ENCODE measurements around the gene YPEL5. TPM values are rescaled to one million over a fixed set of nuclear protein-coding genes. Genes with fewer than 3 reads are reported as not detected.

The YPEL5 gene
- total RNA-seq, 1 experiment from 2014 or later = 27.1 TPM

DNA sequence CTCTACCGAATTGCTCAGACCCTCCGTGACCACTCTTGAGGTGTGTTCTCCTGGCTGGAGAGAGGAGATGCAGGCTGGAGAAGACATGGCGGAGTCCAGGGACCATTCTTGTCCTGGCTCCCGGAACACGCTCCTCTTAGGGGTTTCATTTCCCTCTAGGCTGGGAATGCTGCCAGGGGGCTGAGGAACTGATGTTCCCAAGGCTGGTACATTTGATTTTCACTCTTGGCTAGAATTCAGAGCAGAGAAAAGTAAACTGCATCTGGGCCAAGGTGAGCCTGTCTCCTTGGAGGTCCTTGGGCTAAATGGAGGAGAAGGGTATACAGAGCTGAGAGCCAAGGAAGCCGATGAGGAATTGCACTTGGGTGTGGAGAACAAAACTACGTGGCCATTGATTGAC is 56.3 kb downstream of the YPEL5 start:
- H3K4me3 ChIP-seq (replicated peaks in 1 of 2; ENCODE audit: low read depth in 1 of 2, low read length in 2 of 2) = no peak overlapping the region
- CTCF ChIA-PET = interaction anchor here (2.3 kb wide), 1 partner anchor 508 kb away, joined by 8 read pairs; no protein-coding TSS in a partner anchor

More for the DNA sequence above, 56.3 kb downstream of the YPEL5 start:
- no peak overlapping the region for H2AFZ ChIP-seq (ENCODE audit: low read depth, low read length, poor library complexity, severe bottlenecking)
- ChIA-PET RAD21 (ENCODE audit: low non-redundant PET in 1 of 2, low total read pairs in 2 of 2, uncharacterized antibody in 2 of 2, unreplicated experiment in 2 of 2) (no interaction called here), POLR2A (no interaction called here)
- no peak overlapping the region for H3K27ac ChIP-seq (ENCODE audit: low read depth, low read length)
- no peak overlapping the region for H3K4me2 ChIP-seq (ENCODE audit: low read length)
- ATAC-seq = no peak
- intact Hi-C loops (cut with micrococcal nuclease) = no loop called here
- H3K9me3 ChIP-seq (ENCODE audit: control insufficient read depth in 1 of 2, insufficient read depth in 1 of 2, low read depth in 1 of 2, low read length in 2 of 2) = no peaks in the 10 kb centered on the region
- DNase-seq (ENCODE audit: low read depth, low spot score) = no peak
- peaks cover 3% of the 10 kb centered on the region; the same call in 1 of the 2 replicates for H3K27me3 ChIP-seq (ENCODE audit: insufficient read depth, low read length)
- no peaks in the 10 kb centered on the region for H3K4me1 ChIP-seq (ENCODE audit: control insufficient read depth in 1 of 2, insufficient read depth in 2 of 2, low read length in 2 of 2)
- TF ChIP-seq CBX3 (IDR thresholded peaks at IDR 0.05; ENCODE audit: low read depth) (no peak), JUND (IDR thresholded peaks at IDR 0.05) (no peak), ZNF274 (IDR thresholded peaks at IDR 0.05; ENCODE audit: low read depth, low read length) (no peak), TCF7L2 (IDR thresholded peaks at IDR 0.05; ENCODE audit: borderline replicate concordance, extremely low read depth, insufficient read depth, insufficient read length) (no peak), EZH2phosphoT487 (IDR thresholded peaks at IDR 0.05; ENCODE audit: borderline replicate concordance) (no peak), SP1 (IDR thresholded peaks at IDR 0.05; ENCODE audit: low read depth) (no peak)
- TF ChIP-seq, protein P1, sequence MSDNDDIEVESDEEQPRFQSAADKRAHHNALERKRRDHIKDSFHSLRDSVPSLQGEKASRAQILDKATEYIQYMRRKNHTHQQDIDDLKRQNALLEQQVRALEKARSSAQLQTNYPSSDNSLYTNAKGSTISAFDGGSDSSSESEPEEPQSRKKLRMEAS (IDR thresholded peaks at IDR 0.05) = no peak
- TF ChIP-seq, protein P2, sequence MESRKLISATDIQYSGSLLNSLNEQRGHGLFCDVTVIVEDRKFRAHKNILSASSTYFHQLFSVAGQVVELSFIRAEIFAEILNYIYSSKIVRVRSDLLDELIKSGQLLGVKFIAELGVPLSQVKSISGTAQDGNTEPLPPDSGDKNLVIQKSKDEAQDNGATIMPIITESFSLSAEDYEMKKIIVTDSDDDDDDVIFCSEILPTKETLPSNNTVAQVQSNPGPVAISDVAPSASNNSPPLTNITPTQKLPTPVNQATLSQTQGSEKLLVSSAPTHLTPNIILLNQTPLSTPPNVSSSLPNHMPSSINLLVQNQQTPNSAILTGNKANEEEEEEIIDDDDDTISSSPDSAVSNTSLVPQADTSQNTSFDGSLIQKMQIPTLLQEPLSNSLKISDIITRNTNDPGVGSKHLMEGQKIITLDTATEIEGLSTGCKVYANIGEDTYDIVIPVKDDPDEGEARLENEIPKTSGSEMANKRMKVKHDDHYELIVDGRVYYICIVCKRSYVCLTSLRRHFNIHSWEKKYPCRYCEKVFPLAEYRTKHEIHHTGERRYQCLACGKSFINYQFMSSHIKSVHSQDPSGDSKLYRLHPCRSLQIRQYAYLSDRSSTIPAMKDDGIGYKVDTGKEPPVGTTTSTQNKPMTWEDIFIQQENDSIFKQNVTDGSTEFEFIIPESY (IDR thresholded peaks at IDR 0.05; ENCODE audit: extremely low read depth, insufficient replicate concordance, low read length) = no peak
- TF ChIP-seq, protein P3, sequence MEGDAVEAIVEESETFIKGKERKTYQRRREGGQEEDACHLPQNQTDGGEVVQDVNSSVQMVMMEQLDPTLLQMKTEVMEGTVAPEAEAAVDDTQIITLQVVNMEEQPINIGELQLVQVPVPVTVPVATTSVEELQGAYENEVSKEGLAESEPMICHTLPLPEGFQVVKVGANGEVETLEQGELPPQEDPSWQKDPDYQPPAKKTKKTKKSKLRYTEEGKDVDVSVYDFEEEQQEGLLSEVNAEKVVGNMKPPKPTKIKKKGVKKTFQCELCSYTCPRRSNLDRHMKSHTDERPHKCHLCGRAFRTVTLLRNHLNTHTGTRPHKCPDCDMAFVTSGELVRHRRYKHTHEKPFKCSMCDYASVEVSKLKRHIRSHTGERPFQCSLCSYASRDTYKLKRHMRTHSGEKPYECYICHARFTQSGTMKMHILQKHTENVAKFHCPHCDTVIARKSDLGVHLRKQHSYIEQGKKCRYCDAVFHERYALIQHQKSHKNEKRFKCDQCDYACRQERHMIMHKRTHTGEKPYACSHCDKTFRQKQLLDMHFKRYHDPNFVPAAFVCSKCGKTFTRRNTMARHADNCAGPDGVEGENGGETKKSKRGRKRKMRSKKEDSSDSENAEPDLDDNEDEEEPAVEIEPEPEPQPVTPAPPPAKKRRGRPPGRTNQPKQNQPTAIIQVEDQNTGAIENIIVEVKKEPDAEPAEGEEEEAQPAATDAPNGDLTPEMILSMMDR (IDR thresholded peaks at IDR 0.05 in 2 of 3, conservative IDR thresholded peaks at IDR 0.05 in 1 of 3; ENCODE audit: borderline replicate concordance in 1 of 3, insufficient read depth in 1 of 3, low read depth in 2 of 3, low read length in 2 of 3) = no peak
- TF ChIP-seq, protein P4, sequence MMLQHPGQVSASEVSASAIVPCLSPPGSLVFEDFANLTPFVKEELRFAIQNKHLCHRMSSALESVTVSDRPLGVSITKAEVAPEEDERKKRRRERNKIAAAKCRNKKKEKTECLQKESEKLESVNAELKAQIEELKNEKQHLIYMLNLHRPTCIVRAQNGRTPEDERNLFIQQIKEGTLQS (IDR thresholded peaks at IDR 0.05) = no peak
- TF ChIP-seq, protein P5, sequence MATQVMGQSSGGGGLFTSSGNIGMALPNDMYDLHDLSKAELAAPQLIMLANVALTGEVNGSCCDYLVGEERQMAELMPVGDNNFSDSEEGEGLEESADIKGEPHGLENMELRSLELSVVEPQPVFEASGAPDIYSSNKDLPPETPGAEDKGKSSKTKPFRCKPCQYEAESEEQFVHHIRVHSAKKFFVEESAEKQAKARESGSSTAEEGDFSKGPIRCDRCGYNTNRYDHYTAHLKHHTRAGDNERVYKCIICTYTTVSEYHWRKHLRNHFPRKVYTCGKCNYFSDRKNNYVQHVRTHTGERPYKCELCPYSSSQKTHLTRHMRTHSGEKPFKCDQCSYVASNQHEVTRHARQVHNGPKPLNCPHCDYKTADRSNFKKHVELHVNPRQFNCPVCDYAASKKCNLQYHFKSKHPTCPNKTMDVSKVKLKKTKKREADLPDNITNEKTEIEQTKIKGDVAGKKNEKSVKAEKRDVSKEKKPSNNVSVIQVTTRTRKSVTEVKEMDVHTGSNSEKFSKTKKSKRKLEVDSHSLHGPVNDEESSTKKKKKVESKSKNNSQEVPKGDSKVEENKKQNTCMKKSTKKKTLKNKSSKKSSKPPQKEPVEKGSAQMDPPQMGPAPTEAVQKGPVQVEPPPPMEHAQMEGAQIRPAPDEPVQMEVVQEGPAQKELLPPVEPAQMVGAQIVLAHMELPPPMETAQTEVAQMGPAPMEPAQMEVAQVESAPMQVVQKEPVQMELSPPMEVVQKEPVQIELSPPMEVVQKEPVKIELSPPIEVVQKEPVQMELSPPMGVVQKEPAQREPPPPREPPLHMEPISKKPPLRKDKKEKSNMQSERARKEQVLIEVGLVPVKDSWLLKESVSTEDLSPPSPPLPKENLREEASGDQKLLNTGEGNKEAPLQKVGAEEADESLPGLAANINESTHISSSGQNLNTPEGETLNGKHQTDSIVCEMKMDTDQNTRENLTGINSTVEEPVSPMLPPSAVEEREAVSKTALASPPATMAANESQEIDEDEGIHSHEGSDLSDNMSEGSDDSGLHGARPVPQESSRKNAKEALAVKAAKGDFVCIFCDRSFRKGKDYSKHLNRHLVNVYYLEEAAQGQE (IDR thresholded peaks at IDR 0.05; ENCODE audit: low read depth) = no peak
- H3K9ac ChIP-seq (ENCODE audit: low read length) = no peak overlapping the region
- H4K20me1 ChIP-seq (ENCODE audit: insufficient read depth) = no peaks in the 10 kb centered on the region
- H3K79me2 ChIP-seq (ENCODE audit: insufficient read depth, low read length) = no peaks in the 10 kb centered on the region
- no peaks in the 10 kb centered on the region for H3K36me3 ChIP-seq (ENCODE audit: control insufficient read depth in 1 of 2, insufficient read depth in 2 of 2, low read length in 2 of 2)
- H3K9me2 ChIP-seq (ENCODE audit: insufficient read depth) = no peaks in the 10 kb centered on the region
- no TSS peak for BruUV-seq (replicated peaks)

Measured in HCT116 (cell line).